ENCODE results near the gene LDLR. TPM values are rescaled to one million over a fixed set of nuclear protein-coding genes. Genes with fewer than 3 reads are reported as not detected.

Gene LDLR
- total RNA-seq, 4 donors from 2014 or later: 22.6 to 45.6 (median 35.7) TPM

DNA sequence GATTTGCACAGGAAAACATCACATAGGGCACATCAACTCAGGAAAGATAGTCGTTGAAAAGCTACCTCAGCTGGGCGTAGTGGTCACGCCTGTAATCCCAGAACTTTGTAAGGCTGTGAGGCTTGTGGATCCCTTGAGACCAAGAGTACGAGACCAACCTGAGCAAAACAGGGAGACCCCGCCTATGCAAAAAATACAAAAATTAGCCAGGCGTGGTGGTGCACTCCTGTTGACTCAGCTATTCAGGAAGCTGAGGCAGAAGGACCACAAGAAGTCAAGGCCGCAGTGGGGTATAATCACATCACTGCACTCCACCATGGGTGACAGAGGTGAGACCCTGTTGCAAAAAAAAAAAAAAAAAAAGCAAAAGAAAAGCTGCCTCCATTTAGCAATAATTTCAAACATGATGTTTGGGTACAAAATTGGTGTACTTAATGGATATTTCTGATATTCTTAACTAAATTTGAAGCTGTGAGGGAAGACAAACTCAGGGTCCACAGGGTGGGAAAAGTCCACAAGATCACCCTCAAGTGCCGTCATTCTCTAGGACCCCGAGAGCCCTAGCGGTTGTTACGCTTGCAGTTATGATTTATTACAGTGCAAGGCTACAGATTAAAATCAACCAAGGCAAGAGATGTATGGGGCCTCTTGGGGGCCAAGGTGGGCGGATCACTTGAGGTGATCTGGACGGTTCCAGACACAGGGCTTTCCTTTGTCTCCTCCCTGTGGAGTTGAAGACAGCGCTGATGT is 42.5 kb upstream of the LDLR start:
- WGBS, 2 donors: 91 to 93% methylated on average over 14 of the region's 14 CpGs
- no peak for DNase-seq (ENCODE audit: low spot score in 2 of 2)
- Histone ChIP-seq H3K27ac (no peak overlapping the region), H3K4me3 (no peak overlapping the region), H3K27me3 (no peaks in the 10 kb centered on the region), H3K36me3 (peaks cover 0 to 85% (median under 1%) of the 10 kb centered on the region in 3 donors), H3K9me3 (no peaks in the 10 kb centered on the region), H3K4me1 (peaks cover 0 to 9% (median 0%) of the 10 kb centered on the region in 4 donors)
- TF ChIP-seq POLR2A (IDR thresholded peaks at IDR 0.05) (no peak), EP300 (IDR thresholded peaks at IDR 0.05) (no peak)
- TF ChIP-seq, protein P1, sequence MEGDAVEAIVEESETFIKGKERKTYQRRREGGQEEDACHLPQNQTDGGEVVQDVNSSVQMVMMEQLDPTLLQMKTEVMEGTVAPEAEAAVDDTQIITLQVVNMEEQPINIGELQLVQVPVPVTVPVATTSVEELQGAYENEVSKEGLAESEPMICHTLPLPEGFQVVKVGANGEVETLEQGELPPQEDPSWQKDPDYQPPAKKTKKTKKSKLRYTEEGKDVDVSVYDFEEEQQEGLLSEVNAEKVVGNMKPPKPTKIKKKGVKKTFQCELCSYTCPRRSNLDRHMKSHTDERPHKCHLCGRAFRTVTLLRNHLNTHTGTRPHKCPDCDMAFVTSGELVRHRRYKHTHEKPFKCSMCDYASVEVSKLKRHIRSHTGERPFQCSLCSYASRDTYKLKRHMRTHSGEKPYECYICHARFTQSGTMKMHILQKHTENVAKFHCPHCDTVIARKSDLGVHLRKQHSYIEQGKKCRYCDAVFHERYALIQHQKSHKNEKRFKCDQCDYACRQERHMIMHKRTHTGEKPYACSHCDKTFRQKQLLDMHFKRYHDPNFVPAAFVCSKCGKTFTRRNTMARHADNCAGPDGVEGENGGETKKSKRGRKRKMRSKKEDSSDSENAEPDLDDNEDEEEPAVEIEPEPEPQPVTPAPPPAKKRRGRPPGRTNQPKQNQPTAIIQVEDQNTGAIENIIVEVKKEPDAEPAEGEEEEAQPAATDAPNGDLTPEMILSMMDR (IDR thresholded peaks at IDR 0.05): no peak

GRCh38 chr19:11047866-11048265 is 41.4 kb upstream of the LDLR start:
- 90 to 92% methylated on average over 4 of the region's 4 CpGs for WGBS, 2 donors
- no peak overlapping the region for H3K4me3 ChIP-seq
- H3K36me3 ChIP-seq: peaks cover 0 to 83% (median 0%) of the 10 kb centered on the region in 3 donors
- H3K4me1 ChIP-seq: peaks cover 0 to 9% (median 0%) of the 10 kb centered on the region in 4 donors
- no peak overlapping the region for H3K27ac ChIP-seq
- H3K27me3 ChIP-seq: no peaks in the 10 kb centered on the region
- no peak for TF ChIP-seq POLR2A (IDR thresholded peaks at IDR 0.05)
- TF ChIP-seq, protein P1 (IDR thresholded peaks at IDR 0.05): no peak
- no peak for TF ChIP-seq EP300 (IDR thresholded peaks at IDR 0.05)
- no peak for DNase-seq (ENCODE audit: low spot score in 2 of 2)
- no peaks in the 10 kb centered on the region for H3K9me3 ChIP-seq

DNA sequence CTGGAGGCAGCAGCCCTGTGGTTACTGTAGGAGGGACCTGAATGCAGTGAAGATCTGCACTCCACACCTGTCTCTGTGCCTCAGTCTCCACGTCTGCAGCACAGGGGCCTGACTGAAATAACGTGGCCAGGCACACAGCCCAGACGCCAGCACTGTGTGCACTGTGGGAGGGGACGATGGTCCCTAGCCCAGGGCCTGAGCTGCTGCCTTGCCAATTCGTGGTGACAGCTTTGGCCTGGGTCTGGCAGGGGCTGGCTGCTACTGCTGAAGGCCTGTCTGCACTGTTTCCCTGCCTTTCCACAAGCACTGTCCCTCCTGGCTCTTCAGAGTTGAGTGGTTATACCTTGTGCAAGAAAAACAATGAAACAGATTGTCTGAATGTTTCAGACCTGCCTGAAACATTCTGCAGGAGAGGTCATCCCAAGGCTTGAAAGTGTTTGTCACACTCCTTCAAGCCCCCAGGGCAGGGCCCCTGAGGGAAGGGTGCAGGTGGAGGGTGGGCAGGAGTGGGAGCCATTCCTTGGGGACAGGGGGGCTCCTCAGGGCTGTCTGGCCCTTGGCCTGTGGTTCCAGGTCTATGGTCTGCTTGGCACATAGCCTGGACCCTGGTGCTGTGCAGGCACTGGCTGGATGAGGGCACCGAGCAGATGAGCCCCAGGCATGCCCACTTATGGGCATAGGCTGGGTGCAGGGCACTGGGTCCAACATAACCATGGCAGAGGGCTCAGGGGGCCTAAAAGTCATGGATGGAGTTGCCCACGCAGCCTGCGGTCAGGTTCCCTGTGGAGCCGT is 38.7 kb upstream of the LDLR start:
- TF ChIP-seq, protein P1 (IDR thresholded peaks at IDR 0.05): no peak
- TF ChIP-seq EP300 (IDR thresholded peaks at IDR 0.05): no peak
- no peak for TF ChIP-seq POLR2A (IDR thresholded peaks at IDR 0.05)
- no peak for DNase-seq (ENCODE audit: low spot score in 2 of 2)
- Histone ChIP-seq H3K27me3 (no peaks in the 10 kb centered on the region), H3K36me3 (peaks cover 0 to 78% (median 0%) of the 10 kb centered on the region in 3 donors), H3K27ac (no peak overlapping the region), H3K4me3 (no peak overlapping the region), H3K4me1 (peaks cover 0 to 9% (median 0%) of the 10 kb centered on the region in 4 donors), H3K9me3 (no peaks in the 10 kb centered on the region)
- 88 to 90% methylated on average over 6 to 7 of the region's 9 CpGs for WGBS, 2 donors

DNA sequence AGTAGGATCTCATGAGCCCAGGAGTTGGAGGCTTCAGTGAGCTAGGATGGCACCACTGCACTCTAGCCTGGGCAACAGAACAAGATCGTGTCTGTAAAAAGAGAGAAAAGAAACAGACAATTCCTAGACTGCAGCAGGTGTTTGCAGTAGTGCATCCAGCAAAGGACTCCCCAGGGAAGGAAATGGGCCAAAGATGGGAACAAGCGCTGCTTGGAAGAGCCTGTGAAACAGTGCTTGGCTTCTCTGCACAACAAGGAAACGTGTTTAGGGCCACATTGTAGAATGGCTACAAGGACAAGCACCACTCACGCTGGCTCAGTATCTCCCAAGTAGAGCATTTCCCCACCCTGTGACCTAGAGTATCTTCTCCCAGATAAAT is 35.5 kb upstream of the LDLR start:
- Histone ChIP-seq H3K36me3 (peaks cover 0 to 79% (median 0%) of the 10 kb centered on the region in 3 donors), H3K27me3 (no peaks in the 10 kb centered on the region), H3K9me3 (no peaks in the 10 kb centered on the region), H3K4me1 (peaks cover 0 to 9% (median 0%) of the 10 kb centered on the region in 4 donors), H3K4me3 (no peak overlapping the region), H3K27ac (no peak overlapping the region)
- TF ChIP-seq EP300 (IDR thresholded peaks at IDR 0.05) (no peak), POLR2A (IDR thresholded peaks at IDR 0.05) (no peak)
- TF ChIP-seq, protein P1 (IDR thresholded peaks at IDR 0.05): no peak
- no peak for DNase-seq (ENCODE audit: low spot score in 2 of 2)
- 69 to 78% methylated on average over 3 to 4 of the region's 4 CpGs for WGBS, 2 donors

GRCh38 chr19:11054200-11054599 is 35.1 kb upstream of the LDLR start:
- peaks cover 0 to 79% (median 0%) of the 10 kb centered on the region in 3 donors for H3K36me3 ChIP-seq
- no peak overlapping the region for H3K27ac ChIP-seq
- DNase-seq (ENCODE audit: low spot score in 2 of 2): no peak
- no peak for TF ChIP-seq POLR2A (IDR thresholded peaks at IDR 0.05)
- no peak for TF ChIP-seq EP300 (IDR thresholded peaks at IDR 0.05)
- TF ChIP-seq, protein P1 (IDR thresholded peaks at IDR 0.05): no peak
- H3K9me3 ChIP-seq: no peaks in the 10 kb centered on the region
- H3K27me3 ChIP-seq: no peaks in the 10 kb centered on the region
- H3K4me1 ChIP-seq: peaks cover 0 to 5% (median 0%) of the 10 kb centered on the region in 4 donors
- H3K4me3 ChIP-seq: no peak overlapping the region
- WGBS, 2 donors: 88 to 94% methylated on average over 6 to 8 of the region's 8 CpGs

Measured in tibial nerve (tissue), 4 donors.